GM19099 (cell line): ENCODE results near the gene TPM4.

ENCODE experiments used
- POLR2A ChIP-seq: IDR thresholded peaks from 3 replicates; pipeline ENCODE4 v1.6.1; 2011; ENCODE audit warnings: low read depth; ENCODE audit not compliant: insufficient read length; ENCODE audit errors: extremely low read depth

Gene TPM4

DNA sequence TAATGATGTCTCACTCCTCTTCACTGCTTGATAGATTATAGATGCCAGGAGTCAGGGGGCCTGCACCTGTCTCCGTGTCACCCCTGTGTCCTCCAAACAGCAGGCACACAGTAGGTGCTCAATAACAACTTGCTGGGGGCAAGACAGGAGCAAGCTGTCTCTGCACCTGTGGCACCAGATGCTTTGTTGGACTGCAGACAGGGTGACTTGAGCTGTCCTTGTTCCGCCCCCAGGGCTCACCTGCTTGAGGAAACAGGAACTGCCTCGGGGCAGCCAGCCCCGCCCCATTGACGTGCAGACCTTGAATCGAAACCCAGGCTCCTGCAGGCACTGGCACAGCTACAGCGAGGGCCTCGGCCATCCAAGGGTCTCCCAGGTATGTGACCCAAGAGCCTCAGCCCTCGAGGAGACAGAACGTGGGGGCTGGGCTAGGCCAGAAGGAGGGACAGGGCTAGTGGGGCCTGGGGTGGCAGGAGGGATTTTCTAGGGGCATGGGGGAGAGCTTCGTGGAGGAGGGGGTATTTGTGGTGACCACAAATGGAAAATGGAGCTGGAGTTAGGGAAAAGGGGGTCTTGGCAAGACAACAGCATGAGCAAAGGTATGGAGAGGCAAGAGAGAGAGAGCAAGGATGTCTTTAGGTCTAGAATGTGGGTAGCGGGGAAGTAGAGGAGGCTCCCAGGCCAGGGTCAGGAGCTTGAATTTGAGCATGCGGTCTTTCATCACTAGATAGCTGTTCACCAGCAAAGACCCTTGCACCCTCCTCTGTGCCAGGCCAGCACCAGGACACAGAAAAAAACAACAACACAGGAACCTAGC, 67.3 kb downstream of the TPM4 start, which contains the start of gene HSH2D:
HSH2D (plus strand) TSS at position 287 of the 817 bp plus-strand sequence. CDS start 5,066 bp downstream, outside the sequence.
- peak; percentile 92 for TF ChIP-seq POLR2A

DNA sequence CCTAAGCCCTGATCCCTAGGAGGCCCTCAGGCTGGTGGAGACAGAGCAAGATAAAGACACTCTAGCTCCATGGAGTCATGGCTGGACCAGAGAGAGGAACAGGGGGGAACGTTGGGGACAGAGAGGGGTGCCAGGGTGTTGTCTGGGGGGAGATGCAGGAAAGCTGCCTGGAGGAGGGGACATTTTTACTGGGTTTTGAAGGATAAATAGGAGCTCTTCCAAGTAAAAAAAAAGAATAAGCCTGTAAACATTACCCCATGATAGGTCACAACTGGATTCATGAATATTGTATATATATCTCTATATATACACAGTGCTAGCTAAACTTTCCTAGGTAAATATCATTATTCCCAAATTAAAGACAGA, 67.9 kb downstream of the TPM4 start:
- TF ChIP-seq POLR2A = no peak

DNA sequence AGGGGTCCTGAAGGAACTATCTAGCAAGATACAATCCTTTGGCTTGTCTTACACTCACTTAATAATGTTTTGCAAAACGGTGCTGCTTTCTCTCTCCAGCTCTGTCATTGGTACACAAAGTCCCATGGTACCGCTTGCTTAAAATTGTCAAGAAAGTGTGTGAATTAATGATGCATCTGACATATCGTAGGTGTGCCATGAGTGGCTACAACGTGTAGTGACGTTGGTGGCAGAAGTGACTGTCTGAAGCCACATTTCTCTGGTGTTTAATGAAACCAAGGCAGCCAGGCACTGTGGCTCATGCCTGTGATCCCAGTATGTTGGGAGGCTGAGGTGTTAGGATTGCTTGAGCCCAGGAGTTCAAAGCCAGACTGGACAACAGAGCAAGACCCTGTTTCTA, 69.8 kb downstream of the TPM4 start:
- peak; percentile 14 for TF ChIP-seq POLR2A

- no peak for TF ChIP-seq POLR2A
These were observed 72.3 kb downstream of the TPM4 start for GRCh38 chr19:16148443-16149229.
